ENCODE results near the gene SYNM.

GRCh38 chr15:99143655-99144610 is 39.1 kb downstream of the SYNM start:
- no peak for TF ChIP-seq CTCF (conservative IDR thresholded peaks at IDR 0.05; ENCODE audit: low read depth in 2 of 2)
- TF ChIP-seq JUNB (IDR thresholded peaks at IDR 0.05; ENCODE audit: unreplicated experiment): no peak
- no peak for TF ChIP-seq POLR2AphosphoS5 (IDR thresholded peaks at IDR 0.05; ENCODE audit: low read depth)
